Measurements from ENCODE around the gene GHRL. TPM values are rescaled to one million over a fixed set of nuclear protein-coding genes. Genes with fewer than 3 reads are reported as not detected.

GHRL gene
- total and polyA plus RNA-seq, 2 of the 4 experiments (the other 2 are of a cell fraction), result 0.27 TPM; not detected in 1

GRCh38 chr3:10312391-10312790, 19.6 kb upstream of the GHRL start:
- no peak overlapping the region for H3K56ac ChIP-seq (ENCODE audit: extremely low read depth, insufficient read depth, low read length)
- peaks cover 70% of the 10 kb centered on the region for H3K36me3 ChIP-seq (ENCODE audit: control insufficient read depth, insufficient read depth, low read length)
- no peak overlapping the region for H4K8ac ChIP-seq (ENCODE audit: low read depth in 2 of 2, low read length in 2 of 2)
- H3K79me1 ChIP-seq (ENCODE audit: low read depth in 1 of 2, low read length in 2 of 2), result peaks cover 34 to 82% of the 10 kb centered on the region in 2 experiments
- WGBS, 2 experiments (ENCODE audit: extremely low coverage in 2 of 2, insufficient read length in 1 of 2), result 90% methylated on average over 2 of the region's 10 CpGs; no CpG with 5 or more reads in 1 of the 2 experiments
- in situ Hi-C loops (cut with MboI; ENCODE audit: low sequenced_read_pairs) (no loop called here), intact Hi-C loops (cut with micrococcal nuclease) (no loop called here), dilution Hi-C loops (cut with HindIII; ENCODE audit: low sequenced_read_pairs, unreplicated experiment) (no loop called here)
- no peak overlapping the region for H3K4ac ChIP-seq (ENCODE audit: low read depth, low read length)
- H3K27me3 ChIP-seq (ENCODE audit: control insufficient read depth, insufficient read depth, low read length), result no peaks in the 10 kb centered on the region
- no peak overlapping the region for H3K4me2 ChIP-seq (ENCODE audit: low read depth, low read length)
- H4K91ac ChIP-seq (ENCODE audit: insufficient read depth, low read depth, low read length), result no peak overlapping the region
- H4K20me1 ChIP-seq (ENCODE audit: insufficient read depth, low read length), result peaks cover 68% of the 10 kb centered on the region
- H4K5ac ChIP-seq (ENCODE audit: low read depth, low read length), result no peak overlapping the region
- no peak overlapping the region for H2BK15ac ChIP-seq (ENCODE audit: low read depth, low read length)
- ChIA-PET POLR2A (ENCODE audit: unreplicated experiment) (no interaction called here), CTCF (no interaction called here)
- no peak overlapping the region for H3K23ac ChIP-seq (ENCODE audit: low read depth, low read length)
- H2AK9ac ChIP-seq (replicated peaks; ENCODE audit: low read depth, low read length, poor library complexity), result no peak overlapping the region
- 0 out of 2 replicates have a peak, but pooled peaks have one; percentile 21 for TF ChIP-seq POLR2A (IDR thresholded peaks at IDR 0.05; ENCODE audit: low read depth, low read length)
- TF ChIP-seq CHD1 (IDR thresholded peaks at IDR 0.05; ENCODE audit: low read depth, low read length), result no peak
- no peak overlapping the region for H2BK5ac ChIP-seq (ENCODE audit: low read depth, low read length, poor library complexity, severe bottlenecking)
- no peak overlapping the region for H3K27ac ChIP-seq (ENCODE audit: insufficient read depth, low read length)
- ATAC-seq (ENCODE audit: low read depth) (no peak), DNase-seq (no peak)
- H3K4me1 ChIP-seq (ENCODE audit: control insufficient read depth, insufficient read depth, low read length), result peaks cover 13% of the 10 kb centered on the region
- BruUV-seq (replicated peaks), result no TSS peak
- H3K18ac ChIP-seq (ENCODE audit: low read depth, low read length), result no peak overlapping the region
- no peak overlapping the region for H3K14ac ChIP-seq (replicated peaks; ENCODE audit: low read depth, low read length)
- H2AK5ac ChIP-seq (ENCODE audit: low read depth, low read length), result no peak overlapping the region
- no peaks in the 10 kb centered on the region for H3K9me3 ChIP-seq (ENCODE audit: control insufficient read depth, insufficient read depth, low read length)
- no peak overlapping the region for H3K4me3 ChIP-seq (ENCODE audit: insufficient read depth, low read depth, low read length)
- H2BK20ac ChIP-seq (ENCODE audit: low read depth, low read length), result no peak overlapping the region
- H3K9ac ChIP-seq (ENCODE audit: low read depth, low read length), result no peak overlapping the region
- no peak overlapping the region for H2AFZ ChIP-seq (replicated peaks; ENCODE audit: low read length, poor library complexity)
- H2BK120ac ChIP-seq (ENCODE audit: low read depth, low read length), result no peak overlapping the region
- H3K9me1 ChIP-seq (ENCODE audit: insufficient read depth, low read length), result peaks cover 16% of the 10 kb centered on the region

All from IMR-90 (cell line).